GM12878 (cell line): Measurements from ENCODE around the gene SPCS2.

Source experiments
- BRCA1 ChIP-seq: IDR thresholded peaks from 2 replicates; pipeline ENCODE4 v1.6.1; 2011; ENCODE audit warnings: low read depth, low read length, improper control_type of control experiment
- CHD1 ChIP-seq: IDR thresholded peaks from 2 replicates; pipeline ENCODE4 v1.6.1; 2012; ENCODE audit warnings: low read depth, low read length, improper control_type of control experiment
- CTCF ChIP-seq, 3 experiments: IDR thresholded peaks in 2 of 3; conservative IDR thresholded peaks in 1 of 3; 2 replicates each; pipeline ENCODE4 v1.5.1; 2011; ENCODE audit warnings: low read depth in 3 of 3, low read length in 3 of 3, mild to moderate bottlenecking in 3 of 3, control low read depth in 2 of 3, moderate library complexity in 2 of 3, inconsistent platforms in 1 of 3, mixed read lengths in 1 of 3; ENCODE audit not compliant: control insufficient read depth in 2 of 3, insufficient read depth in 1 of 3; ENCODE audit errors: extremely low read depth in 1 of 3
- GABPA ChIP-seq: IDR thresholded peaks from 2 replicates; pipeline ENCODE4 v1.6.1; 2014; ENCODE audit warnings: antibody characterized with exemption, low read depth, mild to moderate bottlenecking, inconsistent platforms
- MYB ChIP-seq: fragments of 150-350 bp; IDR thresholded peaks from 2 replicates; pipeline ENCODE4 v1.6.1; 2014; ENCODE audit warnings: mild to moderate bottlenecking, low read depth, low read length, borderline replicate concordance
- PBX3 ChIP-seq: IDR thresholded peaks from 2 replicates; pipeline ENCODE4 v1.6.1; 2011; ENCODE audit warnings: mild to moderate bottlenecking, low read depth, low read length, moderate library complexity; ENCODE audit not compliant: insufficient replicate concordance
- POLR2A ChIP-seq: IDR thresholded peaks from 2 replicates; pipeline ENCODE4 v1.6.1; 2011; ENCODE audit warnings: low read depth, mild to moderate bottlenecking, low read length
- POLR2AphosphoS5 ChIP-seq: IDR thresholded peaks from 2 replicates; pipeline ENCODE4 v1.6.1; 2011; ENCODE audit warnings: mild to moderate bottlenecking, low read length, inconsistent platforms

DNA sequence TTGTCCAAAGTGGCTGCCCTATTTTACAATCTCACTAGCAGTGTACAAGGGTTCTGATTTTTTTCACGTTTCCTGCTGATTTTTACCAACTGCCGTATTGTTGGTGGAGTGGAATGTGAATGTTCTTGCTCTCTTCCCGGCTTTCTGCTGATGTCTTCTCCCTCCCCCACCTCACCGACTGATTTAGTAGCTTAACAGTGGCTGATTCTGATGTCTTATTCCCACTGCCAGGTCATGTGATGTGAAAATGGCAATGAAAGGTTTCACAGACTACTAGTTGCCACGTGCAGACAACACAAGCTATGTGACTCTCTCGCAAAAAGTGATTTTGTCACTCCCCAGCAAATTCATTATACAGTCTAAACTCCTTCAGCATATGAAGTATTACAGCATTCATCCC, 22.4 kb downstream of the SPCS2 start:
- TF ChIP-seq CTCF (IDR thresholded peaks at IDR 0.05 in 2 of 3, conservative IDR thresholded peaks at IDR 0.05 in 1 of 3; ENCODE audit: control insufficient read depth in 2 of 3, extremely low read depth in 1 of 3, insufficient read depth in 1 of 3, low read depth in 3 of 3, low read length in 3 of 3) (no peak), POLR2A (no peak), GABPA (no peak), PBX3 (no peak), POLR2AphosphoS5 (no peak), MYB (no peak), CHD1 (no peak), BRCA1 (no peak)
